ENCODE data around the gene OCA2.

- TF ChIP-seq, protein P1, sequence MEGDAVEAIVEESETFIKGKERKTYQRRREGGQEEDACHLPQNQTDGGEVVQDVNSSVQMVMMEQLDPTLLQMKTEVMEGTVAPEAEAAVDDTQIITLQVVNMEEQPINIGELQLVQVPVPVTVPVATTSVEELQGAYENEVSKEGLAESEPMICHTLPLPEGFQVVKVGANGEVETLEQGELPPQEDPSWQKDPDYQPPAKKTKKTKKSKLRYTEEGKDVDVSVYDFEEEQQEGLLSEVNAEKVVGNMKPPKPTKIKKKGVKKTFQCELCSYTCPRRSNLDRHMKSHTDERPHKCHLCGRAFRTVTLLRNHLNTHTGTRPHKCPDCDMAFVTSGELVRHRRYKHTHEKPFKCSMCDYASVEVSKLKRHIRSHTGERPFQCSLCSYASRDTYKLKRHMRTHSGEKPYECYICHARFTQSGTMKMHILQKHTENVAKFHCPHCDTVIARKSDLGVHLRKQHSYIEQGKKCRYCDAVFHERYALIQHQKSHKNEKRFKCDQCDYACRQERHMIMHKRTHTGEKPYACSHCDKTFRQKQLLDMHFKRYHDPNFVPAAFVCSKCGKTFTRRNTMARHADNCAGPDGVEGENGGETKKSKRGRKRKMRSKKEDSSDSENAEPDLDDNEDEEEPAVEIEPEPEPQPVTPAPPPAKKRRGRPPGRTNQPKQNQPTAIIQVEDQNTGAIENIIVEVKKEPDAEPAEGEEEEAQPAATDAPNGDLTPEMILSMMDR (conservative IDR thresholded peaks at IDR 0.05; ENCODE audit: low read length): no peak
- no peak for TF ChIP-seq EZH2phosphoT487 (IDR thresholded peaks at IDR 0.05; ENCODE audit: borderline replicate concordance, low read depth, low read length)
Observed at GRCh38 chr15:27792756-27793264, 306.3 kb downstream of the OCA2 start.
